AG10803 (cell line): ENCODE measurements around the gene MRPS5.

Source experiments
- DNase-seq: peaks from one replicate; pipeline ENCODE4 v3.0.0; 2010; ENCODE audit warnings: low read depth
- H3K4me3 ChIP-seq: 2 replicates; pipeline ENCODE4 v1.5.1; 2011; ENCODE audit warnings: mild to moderate bottlenecking, low read length, control low read depth
- CTCF ChIP-seq: conservative IDR thresholded peaks from 2 replicates; pipeline ENCODE4 v1.5.1; 2011; ENCODE audit warnings: mild to moderate bottlenecking, low read length, control low read depth, inconsistent platforms

MRPS5 gene

GRCh38 chr2:95121407-95122196, at the start of gene MRPS5:
MRPS5 (minus strand) TSS chr2:95121808; CDS start chr2:95121791, 17 bp downstream.
- peak within 1 kb of the TSS; percentile 97 for H3K4me3 ChIP-seq
- TF ChIP-seq CTCF: peak; percentile 9; the same call in 1 of the 2 replicates
- DNase-seq: peak; percentile 55

GRCh38 chr2:95166065-95166763, 44.6 kb upstream of the MRPS5 start:
- no peak for TF ChIP-seq CTCF
- H3K4me3 ChIP-seq: peak overlapping the region; percentile 100
- DNase-seq: no peak

- peak within 1 kb of the TSS; percentile 100 for H3K4me3 ChIP-seq
- DNase-seq: peak; percentile 97
- no peak; the same call in 1 of the 2 replicates for TF ChIP-seq CTCF
These were observed 43.9 kb upstream of the MRPS5 start, which contains the start of gene ZNF2 for GRCh38 chr2:95165371-95166064. ZNF2 (plus strand) TSS chr2:95165809; CDS start chr2:95176227, 10,418 bp downstream.

- DNase-seq: no peak
- TF ChIP-seq CTCF: no peak
- peak overlapping the region; percentile 100 for H3K4me3 ChIP-seq
These were observed 43.4 kb upstream of the MRPS5 start for GRCh38 chr2:95165030-95165370.

- no peak for TF ChIP-seq CTCF
- peak; percentile 72 for DNase-seq
- H3K4me3 ChIP-seq: peak within 1 kb of the TSS; percentile 83
These were observed 38.3 kb upstream of the MRPS5 start, which contains the start of gene ZNF514 for GRCh38 chr2:95159690-95160449. ZNF514 (minus strand) TSS chr2:95159848; CDS start chr2:95153253, 6,595 bp downstream.

GRCh38 chr2:95158891-95159619, 37.4 kb upstream of the MRPS5 start:
- no peak for TF ChIP-seq CTCF
- peak; percentile 37 for DNase-seq
- H3K4me3 ChIP-seq: peak overlapping the region; percentile 83
